Superior temporal gyrus (tissue), 1 donor: ENCODE measurements around the gene CABCOCO1.

ENCODE experiments used
- DNase-seq: peaks from one replicate; pipeline ENCODE4 v3.0.0-alpha.2; 2016; ENCODE audit errors: extremely low spot score

Gene CABCOCO1

DNA sequence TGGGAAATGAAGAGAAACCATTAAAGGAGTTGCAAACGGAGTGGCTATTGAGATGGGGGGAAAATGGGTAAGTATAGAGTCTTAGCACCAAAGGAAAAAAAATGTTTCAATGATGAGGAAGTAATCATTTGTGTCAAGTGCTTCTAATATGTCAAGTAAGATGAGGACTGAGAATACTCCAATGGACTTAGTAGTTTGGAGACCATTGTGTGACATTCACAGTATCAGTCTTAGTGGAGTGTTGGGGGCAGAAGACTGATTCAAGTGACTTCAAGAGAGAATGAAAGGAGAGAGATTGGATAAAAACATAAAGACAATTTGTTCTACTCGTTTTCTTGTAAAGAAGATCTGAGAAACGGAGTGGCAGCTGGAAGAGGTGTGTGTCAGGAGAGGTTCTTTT lies 150.2 kb downstream of the CABCOCO1 start:
- no peak for DNase-seq

GRCh38 chr10:61814160-61814559 lies 151.4 kb downstream of the CABCOCO1 start:
- no peak for DNase-seq

DNA sequence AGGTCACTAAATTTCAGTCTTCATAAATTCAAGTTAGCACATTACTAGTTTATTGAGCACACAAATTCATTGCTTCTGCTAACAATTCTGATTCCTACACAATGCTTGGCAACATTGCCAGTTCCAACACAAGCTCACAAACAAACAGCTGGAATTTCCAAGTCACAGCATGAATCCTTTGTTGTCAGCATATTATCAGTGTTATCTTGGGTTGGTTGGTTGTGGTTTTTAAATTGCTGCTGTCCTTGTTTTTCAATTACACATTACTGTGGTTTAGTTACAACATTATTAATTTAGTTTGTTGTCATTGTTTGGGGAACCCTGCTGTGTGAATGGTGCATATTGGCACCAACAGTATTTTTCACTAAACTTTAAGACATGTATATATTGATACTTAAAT lies 152.8 kb downstream of the CABCOCO1 start:
- no peak for DNase-seq
